ENCODE data around the gene GDF11. TPM values are rescaled to one million over a fixed set of nuclear protein-coding genes. Genes with fewer than 3 reads are reported as not detected.

Gene GDF11
- polyA plus RNA-seq, 1 of the 3 experiments (the other 2 are of a cell fraction), result 9.4 TPM

DNA sequence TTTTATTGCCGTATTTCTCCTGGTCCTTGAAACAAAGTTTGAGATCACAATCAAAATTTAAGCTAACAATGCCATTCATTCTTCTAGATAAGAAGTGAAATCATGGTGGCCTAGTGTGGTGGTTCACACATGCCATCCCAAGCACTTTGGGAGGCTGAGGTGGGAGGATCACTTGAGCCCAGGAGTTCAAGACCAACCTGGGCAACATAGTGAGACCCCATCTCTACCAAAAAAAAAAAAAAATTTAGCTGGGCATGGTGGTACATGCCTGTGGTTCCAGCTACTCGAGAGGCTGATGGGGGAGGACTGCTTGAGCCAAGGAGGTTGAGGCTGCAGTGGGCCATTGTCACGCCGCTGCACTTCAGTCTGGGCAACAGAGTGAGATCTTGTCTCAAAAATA lies 24.2 kb downstream of the GDF11 start (continued):
- no peak for TF ChIP-seq USF2 (IDR thresholded peaks at IDR 0.05; ENCODE audit: borderline replicate concordance, low read depth, low read length)
- TF ChIP-seq FOXJ3 (CRISPR knock-in tag; IDR thresholded peaks at IDR 0.05), result no peak
- TF ChIP-seq GABPA (IDR thresholded peaks at IDR 0.05; ENCODE audit: low read depth), result no peak

DNA sequence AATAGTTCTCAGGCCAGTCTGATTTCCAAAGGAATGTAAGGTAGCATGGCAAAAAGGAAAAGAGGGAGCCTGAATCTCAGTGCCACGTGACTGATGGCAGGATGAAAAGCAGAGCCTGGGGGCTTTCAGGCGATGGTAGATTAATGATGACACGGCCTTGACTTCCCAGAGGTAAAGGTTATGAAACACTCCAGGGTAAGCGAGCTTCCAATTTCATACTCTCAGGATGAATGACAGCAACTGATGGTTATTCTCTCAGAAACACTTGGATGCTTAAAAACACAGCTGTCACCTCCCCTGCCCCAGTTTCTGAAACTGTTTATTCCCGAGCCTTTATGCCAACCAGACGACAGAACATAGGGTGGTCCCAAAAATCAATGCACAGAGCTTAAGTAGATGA lies 28.8 kb downstream of the GDF11 start:
- ChIA-PET POLR2A (no interaction called here), CTCF (interaction anchor here (1.1 to 3.4 kb wide), 2 partner anchors 18 to 33 kb away, joined by 3 to 14 read pairs; no protein-coding TSS in a partner anchor)
- WGBS (ENCODE audit: low lambda C conversion rate), result 93% methylated on average over 6 of the region's 6 CpGs
- Histone ChIP-seq H3K79me2 (ENCODE audit: insufficient read depth) (peaks cover 18% of the 10 kb centered on the region; the same call in 1 of the 2 replicates), H3K4me2 (no peak overlapping the region), H3K9me3 (no peaks in the 10 kb centered on the region), H3K36me3 (replicated peaks in 1 of 2; ENCODE audit: control insufficient read depth in 1 of 2, insufficient read depth in 2 of 2, low read length in 1 of 2) (peaks cover 15 to 57% of the 10 kb centered on the region in 2 experiments), H3K9ac (no peak overlapping the region), H3K4me1 (ENCODE audit: control insufficient read depth in 1 of 2, insufficient read depth in 2 of 2, low read depth in 1 of 2, low read length in 1 of 2) (no peaks in the 10 kb centered on the region), H3K9me2 (no peaks in the 10 kb centered on the region), H3K27ac (ENCODE audit: low read depth in 2 of 2, low read length in 1 of 2) (no peak overlapping the region), H3K4me3 (ENCODE audit: low read depth in 2 of 2, low read length in 1 of 2) (no peak overlapping the region), H4K20me1 (ENCODE audit: insufficient read depth) (no peaks in the 10 kb centered on the region), H3F3A (replicated peaks; ENCODE audit: insufficient read depth) (no peaks in the 10 kb centered on the region), H3K27me3 (ENCODE audit: insufficient read depth) (no peaks in the 10 kb centered on the region), H2AFZ (ENCODE audit: low read depth) (no peak overlapping the region)
- no peak for DNase-seq
- no peak for TF ChIP-seq PBX3 (IDR thresholded peaks at IDR 0.05)
- no peak for TF ChIP-seq NRF1 (IDR thresholded peaks at IDR 0.05; ENCODE audit: low read depth, low read length)
- TF ChIP-seq GATA2 (CRISPR knock-in tag; IDR thresholded peaks at IDR 0.05), result no peak
- no peak for TF ChIP-seq SMC3 (IDR thresholded peaks at IDR 0.05; ENCODE audit: low read depth, low read length)
- TF ChIP-seq POLR2AphosphoS5 (IDR thresholded peaks at IDR 0.05; ENCODE audit: low read depth, low read length), result no peak
- TF ChIP-seq YY1 (IDR thresholded peaks at IDR 0.05; ENCODE audit: low read depth), result no peak
- TF ChIP-seq RCOR1 (IDR thresholded peaks at IDR 0.05; ENCODE audit: low read length), result no peak
- no peak for TF ChIP-seq USF1 (IDR thresholded peaks at IDR 0.05; ENCODE audit: borderline replicate concordance, low read depth)
- no peak for TF ChIP-seq EP300 (IDR thresholded peaks at IDR 0.05; ENCODE audit: borderline replicate concordance in 1 of 2, low read depth in 1 of 2, low read length in 1 of 2)
- TF ChIP-seq USF2 (IDR thresholded peaks at IDR 0.05; ENCODE audit: borderline replicate concordance, low read depth, low read length), result no peak
- TF ChIP-seq MEF2A (IDR thresholded peaks at IDR 0.05; ENCODE audit: borderline replicate concordance, low read depth), result no peak

Measured in SK-N-SH (cell line).